ENCODE results near the gene DMRT1. TPM values are rescaled to one million over a fixed set of nuclear protein-coding genes. Genes with fewer than 3 reads are reported as not detected.
A peak's percentile ranks its signal among the peaks of the same experiment; 100 is the strongest.

The DMRT1 gene
- not detected in 2 replicates for total RNA-seq

GRCh38 chr9:841371-842209 is at the start of gene DMRT1:
DMRT1 (plus strand) TSS chr9:841697; CDS start chr9:841839, 142 bp downstream.
- TF ChIP-seq CTCF (IDR thresholded peaks at IDR 0.05; ENCODE audit: insufficient read depth, low read depth, low read length) = no peak
- H3K4me3 ChIP-seq (ENCODE audit: low read depth, low read length) = no peak within 1 kb of the TSS
- DNase-seq (ENCODE audit: low read depth) = no peak

- no peak for TF ChIP-seq CTCF (IDR thresholded peaks at IDR 0.05; ENCODE audit: insufficient read depth, low read depth, low read length)
- no peak overlapping the region for H3K4me3 ChIP-seq (ENCODE audit: low read depth, low read length)
- peak; percentile 42 for DNase-seq (ENCODE audit: low read depth)
Measured at GRCh38 chr9:792331-793260, 48.9 kb upstream of the DMRT1 start.

- no peak for DNase-seq (ENCODE audit: low read depth)
- no peak for TF ChIP-seq CTCF (IDR thresholded peaks at IDR 0.05; ENCODE audit: insufficient read depth, low read depth, low read length)
- no peak overlapping the region for H3K4me3 ChIP-seq (ENCODE audit: low read depth, low read length)
Measured at GRCh38 chr9:794386-794785, 47.1 kb upstream of the DMRT1 start.

GRCh38 chr9:795869-796268 is 45.6 kb upstream of the DMRT1 start:
- no peak overlapping the region for H3K4me3 ChIP-seq (ENCODE audit: low read depth, low read length)
- TF ChIP-seq CTCF (IDR thresholded peaks at IDR 0.05; ENCODE audit: insufficient read depth, low read depth, low read length) = no peak
- DNase-seq (ENCODE audit: low read depth) = no peak

GRCh38 chr9:800591-801150 is 40.8 kb upstream of the DMRT1 start:
- no peak for DNase-seq (ENCODE audit: low read depth)
- TF ChIP-seq CTCF (IDR thresholded peaks at IDR 0.05; ENCODE audit: insufficient read depth, low read depth, low read length) = no peak
- H3K4me3 ChIP-seq (ENCODE audit: low read depth, low read length) = no peak overlapping the region

GRCh38 chr9:801399-802071 is 40.0 kb upstream of the DMRT1 start:
- no peak for TF ChIP-seq CTCF (IDR thresholded peaks at IDR 0.05; ENCODE audit: insufficient read depth, low read depth, low read length)
- peak; percentile 3 for DNase-seq (ENCODE audit: low read depth)
- no peak overlapping the region for H3K4me3 ChIP-seq (ENCODE audit: low read depth, low read length)

All from fibroblast of villous mesenchyme (primary cell).